ENCODE measurements around the gene MAPK8. TPM values are rescaled to one million over a fixed set of nuclear protein-coding genes. Genes with fewer than 3 reads are reported as not detected.

The MAPK8 gene
- total and polyA plus RNA-seq, 9 of the 15 experiments (the other 6 are each of a cell fraction or from before 2014, with no cell fraction given), result 6.4 to 159 (median 71.0) TPM

DNA sequence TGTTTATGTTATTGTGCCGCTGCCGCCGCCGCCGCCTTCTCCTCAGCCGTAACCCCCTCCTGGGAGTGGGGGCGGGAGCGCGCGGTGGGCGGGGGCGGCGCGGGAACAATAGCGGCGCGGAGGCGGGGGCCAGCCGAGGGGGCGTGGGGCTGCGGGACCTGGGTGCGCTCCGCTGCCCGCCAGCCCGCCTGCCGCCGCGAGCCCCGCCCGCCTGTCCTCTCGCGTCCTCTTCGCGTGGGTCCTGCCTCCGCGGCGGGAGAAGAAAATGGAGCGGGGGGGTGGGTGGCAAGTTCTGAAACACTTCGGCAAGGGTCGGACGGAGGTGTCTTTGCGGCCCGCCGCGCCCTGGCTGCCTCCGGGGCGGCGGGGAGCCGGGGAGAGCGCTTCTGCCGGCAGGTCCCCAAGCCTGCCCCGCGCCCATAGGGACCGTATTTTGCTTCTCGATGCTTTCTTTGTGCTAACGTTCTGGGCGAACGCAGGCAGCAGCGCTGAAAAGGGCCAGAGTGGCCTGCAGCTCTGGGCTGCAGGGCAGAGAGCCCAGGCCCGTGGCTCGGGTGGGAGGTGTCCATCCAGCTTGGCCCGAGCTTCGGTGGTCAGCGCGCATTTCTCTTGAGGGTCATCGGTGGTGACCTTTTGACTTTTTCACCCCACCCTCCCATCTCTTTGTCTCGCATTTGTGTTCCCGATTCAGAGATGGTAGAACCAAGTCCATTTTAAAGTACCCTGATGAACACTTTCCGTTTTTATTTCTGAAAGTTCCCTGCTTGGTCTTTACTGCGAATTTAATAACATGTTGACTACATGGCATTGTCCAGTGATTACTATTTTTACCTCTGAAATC is 613 bp downstream of the MAPK8 start (continued):
- TF ChIP-seq, protein P1, sequence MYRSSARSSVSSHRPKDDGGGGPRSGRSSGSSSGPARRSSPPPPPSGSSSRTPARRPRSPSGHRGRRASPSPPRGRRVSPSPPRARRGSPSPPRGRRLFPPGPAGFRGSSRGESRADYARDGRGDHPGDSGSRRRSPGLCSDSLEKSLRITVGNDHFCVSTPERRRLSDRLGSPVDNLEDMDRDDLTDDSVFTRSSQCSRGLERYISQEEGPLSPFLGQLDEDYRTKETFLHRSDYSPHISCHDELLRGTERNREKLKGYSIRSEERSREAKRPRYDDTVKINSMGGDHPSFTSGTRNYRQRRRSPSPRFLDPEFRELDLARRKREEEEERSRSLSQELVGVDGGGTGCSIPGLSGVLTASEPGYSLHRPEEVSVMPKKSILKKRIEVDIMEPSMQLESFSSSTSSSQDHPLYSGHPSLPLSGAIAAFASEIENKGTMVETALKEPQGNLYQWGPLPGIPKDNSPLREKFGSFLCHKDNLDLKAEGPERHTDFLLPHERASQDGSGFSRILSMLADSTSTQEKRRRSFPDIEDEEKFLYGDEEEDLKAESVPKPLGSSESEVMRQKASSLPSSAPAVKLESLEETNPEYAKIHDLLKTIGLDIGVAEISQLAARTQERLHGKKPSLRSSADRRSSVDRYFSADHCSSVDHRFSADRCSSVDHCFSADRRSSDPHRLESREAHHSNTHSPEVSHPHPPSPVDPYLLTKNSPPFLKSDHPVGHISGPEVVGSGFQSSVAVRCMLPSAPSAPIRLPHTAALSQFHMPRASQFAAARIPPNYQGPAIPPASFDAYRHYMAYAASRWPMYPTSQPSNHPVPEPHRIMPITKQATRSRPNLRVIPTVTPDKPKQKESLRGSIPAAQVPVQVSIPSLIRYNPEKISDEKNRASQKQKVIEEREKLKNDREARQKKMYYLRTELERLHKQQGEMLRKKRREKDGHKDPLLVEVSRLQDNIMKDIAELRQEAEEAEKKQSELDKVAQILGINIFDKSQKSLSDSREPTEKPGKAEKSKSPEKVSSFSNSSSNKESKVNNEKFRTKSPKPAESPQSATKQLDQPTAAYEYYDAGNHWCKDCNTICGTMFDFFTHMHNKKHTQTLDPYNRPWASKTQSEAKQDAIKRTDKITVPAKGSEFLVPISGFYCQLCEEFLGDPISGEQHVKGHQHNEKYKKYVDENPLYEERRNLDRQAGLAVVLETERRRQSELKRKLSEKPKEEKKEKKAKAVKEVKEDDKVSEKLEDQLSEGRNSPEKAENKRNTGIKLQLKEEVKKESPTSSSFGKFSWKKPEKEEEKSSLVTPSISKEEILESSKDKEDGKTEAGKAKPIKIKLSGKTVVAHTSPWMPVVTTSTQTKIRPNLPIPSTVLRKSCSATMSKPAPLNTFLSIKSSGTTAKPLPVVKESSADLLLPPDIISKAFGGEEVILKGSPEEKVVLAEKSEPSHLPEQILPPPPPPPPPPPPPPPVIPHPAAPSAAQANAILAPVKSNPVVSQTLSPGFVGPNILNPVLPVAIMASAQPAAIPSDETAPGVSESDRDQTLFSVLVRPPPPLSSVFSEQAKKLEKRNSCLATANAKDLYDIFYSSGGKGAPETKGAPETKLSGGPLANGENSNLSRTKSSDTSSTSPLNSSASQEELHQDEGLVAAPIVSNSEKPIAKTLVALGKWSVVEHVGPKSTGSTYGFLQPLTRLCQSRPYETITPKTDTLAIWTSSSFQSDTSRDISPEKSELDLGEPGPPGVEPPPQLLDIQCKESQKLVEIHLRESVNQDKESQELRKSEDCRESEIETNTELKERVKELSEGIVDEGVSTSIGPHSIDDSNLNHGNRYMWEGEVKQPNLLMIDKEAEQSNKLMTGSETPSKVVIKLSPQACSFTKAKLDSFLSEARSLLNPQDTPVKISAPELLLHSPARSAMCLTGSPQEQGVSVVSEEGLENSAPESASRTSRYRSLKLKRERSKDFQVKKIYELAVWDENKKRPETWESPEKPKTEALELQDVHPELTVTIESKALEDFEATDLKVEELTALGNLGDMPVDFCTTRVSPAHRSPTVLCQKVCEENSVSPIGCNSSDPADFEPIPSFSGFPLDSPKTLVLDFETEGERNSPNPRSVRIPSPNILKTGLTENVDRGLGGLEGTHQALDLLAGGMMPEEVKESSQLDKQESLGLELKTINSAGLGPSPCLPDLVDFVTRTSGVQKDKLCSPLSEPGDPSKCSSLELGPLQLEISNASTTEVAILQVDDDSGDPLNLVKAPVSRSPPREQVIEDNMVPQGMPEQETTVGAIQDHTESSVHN (IDR thresholded peaks at IDR 0.05; ENCODE audit: borderline replicate concordance in 1 of 2, low read depth in 1 of 2), result no peak
- TF ChIP-seq CCNT2 (IDR thresholded peaks at IDR 0.05; ENCODE audit: borderline replicate concordance, extremely low read depth, insufficient read length, low read depth, low read length), result peak; percentile 11
- no peak for TF ChIP-seq HNRNPL (IDR thresholded peaks at IDR 0.05; ENCODE audit: low read depth, low read length)
- no peak for TF ChIP-seq HNRNPH1 (optimal IDR thresholded peaks at IDR 0.05; ENCODE audit: low read depth, low read length)
- TF ChIP-seq CHD1 (IDR thresholded peaks at IDR 0.05; ENCODE audit: low read length), result peak; percentile 91
- TF ChIP-seq ERF (CRISPR knock-in tag; IDR thresholded peaks at IDR 0.05), result 0 out of 2 replicates have a peak, but pooled peaks have one; percentile 21
- TF ChIP-seq, protein P2, sequence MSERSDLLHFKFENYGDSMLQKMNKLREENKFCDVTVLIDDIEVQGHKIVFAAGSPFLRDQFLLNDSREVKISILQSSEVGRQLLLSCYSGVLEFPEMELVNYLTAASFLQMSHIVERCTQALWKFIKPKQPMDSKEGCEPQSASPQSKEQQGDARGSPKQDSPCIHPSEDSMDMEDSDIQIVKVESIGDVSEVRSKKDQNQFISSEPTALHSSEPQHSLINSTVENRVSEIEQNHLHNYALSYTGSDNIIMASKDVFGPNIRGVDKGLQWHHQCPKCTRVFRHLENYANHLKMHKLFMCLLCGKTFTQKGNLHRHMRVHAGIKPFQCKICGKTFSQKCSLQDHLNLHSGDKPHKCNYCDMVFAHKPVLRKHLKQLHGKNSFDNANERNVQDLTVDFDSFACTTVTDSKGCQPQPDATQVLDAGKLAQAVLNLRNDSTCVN (CRISPR knock-in tag; IDR thresholded peaks at IDR 0.05), result no peak
- TF ChIP-seq SAP30 (IDR thresholded peaks at IDR 0.05; ENCODE audit: borderline replicate concordance, insufficient read depth, low read depth, low read length, poor library complexity, severe bottlenecking), result peak; percentile 41
- TF ChIP-seq, protein P3, sequence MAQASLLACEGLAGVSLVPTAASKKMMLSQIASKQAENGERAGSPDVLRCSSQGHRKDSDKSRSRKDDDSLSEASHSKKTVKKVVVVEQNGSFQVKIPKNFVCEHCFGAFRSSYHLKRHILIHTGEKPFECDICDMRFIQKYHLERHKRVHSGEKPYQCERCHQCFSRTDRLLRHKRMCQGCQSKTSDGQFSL (CRISPR knock-in tag; IDR thresholded peaks at IDR 0.05), result 0 out of 2 replicates have a peak, but pooled peaks have one; percentile 39
- TF ChIP-seq, protein P3 (tag; IDR thresholded peaks at IDR 0.05), result no peak
- TF ChIP-seq TBP (optimal IDR thresholded peaks at IDR 0.05; ENCODE audit: low read depth, low read length), result no peak
- peak; percentile 13 to 24; a peak in 1 of 4 replicates for TF ChIP-seq RCOR1 (IDR thresholded peaks at IDR 0.05; ENCODE audit: borderline replicate concordance in 1 of 2, low read depth in 2 of 2, low read length in 2 of 2)

All from K562 (cell line).